Brain microvascular endothelial cell (primary cell): Measurements from ENCODE around the gene FOS.
"Not testable (repeated sequence)": the region's sequence is repeated elsewhere in the genome, so short reads cannot be mapped to it uniquely, and the experiment has no call there.

Experiments used
- DNase-seq: peaks from one replicate; pipeline ENCODE4 v3.0.0-alpha.2; 2020
- H3K27ac ChIP-seq: fragments of 250-450 bp; sonication (Bioruptor Pico); 2 replicates; pipeline ENCODE4 v1.5.1; 2020; ENCODE audit warnings: mild to moderate bottlenecking, moderate library complexity
- H3K27me3 ChIP-seq: fragments of 250-450 bp; sonication (Bioruptor Pico); replicated peaks from 2 replicates; pipeline ENCODE4 v1.5.1; 2020; ENCODE audit warnings: mild to moderate bottlenecking
- H3K36me3 ChIP-seq: fragments of 250-450 bp; sonication (Bioruptor Pico); replicated peaks from 2 replicates; pipeline ENCODE4 v1.5.1; 2020; ENCODE audit warnings: mild to moderate bottlenecking
- H3K4me3 ChIP-seq: 2 replicates; pipeline ENCODE4 v1.5.1; 2011; ENCODE audit warnings: low read depth, mild to moderate bottlenecking, control low read depth, low read length, moderate library complexity
- CTCF ChIP-seq: IDR thresholded peaks from 2 replicates; pipeline ENCODE4 v1.5.1; 2011; ENCODE audit warnings: low read depth, mild to moderate bottlenecking, moderate library complexity, low read length, control low read depth, inconsistent platforms; ENCODE audit errors: missing control alignments
- in situ Hi-C: cut with HindIII; loops from 2 replicates; pipeline ENCODE4 v1.10.0; 2017; ENCODE audit warnings: low sequenced_read_pairs, low pct_ligation_motif_present

FOS gene

GRCh38 chr14:75280831-75281653, 2.4 kb downstream of the FOS start:
- Histone ChIP-seq H3K36me3 (peaks cover 16% of the 10 kb centered on the region), H3K27me3 (no peaks in the 10 kb centered on the region), H3K4me3 (peak overlapping the region; percentile 17), H3K27ac (no peak overlapping the region)
- in situ Hi-C loops, result no loop called here
- no peak for TF ChIP-seq CTCF
- DNase-seq, result no peak

GRCh38 chr14:75281654-75282019, 3.0 kb downstream of the FOS start:
- DNase-seq, result no peak
- TF ChIP-seq CTCF, result no peak
- H3K27ac ChIP-seq, result no peak overlapping the region
- peaks cover 16% of the 10 kb centered on the region for H3K36me3 ChIP-seq
- in situ Hi-C loops, result no loop called here
- no peaks in the 10 kb centered on the region for H3K27me3 ChIP-seq
- H3K4me3 ChIP-seq, result no peak overlapping the region

- no peak overlapping the region for H3K4me3 ChIP-seq
- TF ChIP-seq CTCF, result no peak
- in situ Hi-C loops, result no loop called here
- no peaks in the 10 kb centered on the region for H3K27me3 ChIP-seq
- no peak for DNase-seq
- no peak overlapping the region for H3K27ac ChIP-seq
- H3K36me3 ChIP-seq, result peaks cover 16% of the 10 kb centered on the region
These were observed 3.5 kb downstream of the FOS start for GRCh38 chr14:75282170-75282554.

- in situ Hi-C loops, H3K4me3 ChIP-seq, H3K27ac ChIP-seq, H3K27me3 ChIP-seq: not testable (repeated sequence)
- H3K36me3 ChIP-seq, result peaks cover 16% of the 10 kb centered on the region
- DNase-seq, result peak; percentile 74
These were observed 4.0 kb downstream of the FOS start for GRCh38 chr14:75282555-75283161.

GRCh38 chr14:75283162-75283832, 4.7 kb downstream of the FOS start:
- H3K27ac ChIP-seq, result no peak overlapping the region
- in situ Hi-C loops, result no loop called here
- peak; percentile 19 for TF ChIP-seq CTCF
- peak; percentile 66 for DNase-seq
- H3K27me3 ChIP-seq, result no peaks in the 10 kb centered on the region
- peaks cover 16% of the 10 kb centered on the region for H3K36me3 ChIP-seq
- H3K4me3 ChIP-seq, result no peak overlapping the region

GRCh38 chr14:75283833-75284563, 5.4 kb downstream of the FOS start:
- peak; percentile 31 for DNase-seq
- Histone ChIP-seq H3K36me3 (peaks cover 16% of the 10 kb centered on the region), H3K27ac (no peak overlapping the region), H3K4me3 (no peak overlapping the region), H3K27me3 (no peaks in the 10 kb centered on the region)
- in situ Hi-C loops, result no loop called here
- TF ChIP-seq CTCF, result no peak
